ENCODE measurements around the gene TAS2R40.
"Not testable (repeated sequence)": the region's sequence is repeated elsewhere in the genome, so short reads cannot be mapped to it uniquely, and the experiment has no call there.

The TAS2R40 gene

DNA sequence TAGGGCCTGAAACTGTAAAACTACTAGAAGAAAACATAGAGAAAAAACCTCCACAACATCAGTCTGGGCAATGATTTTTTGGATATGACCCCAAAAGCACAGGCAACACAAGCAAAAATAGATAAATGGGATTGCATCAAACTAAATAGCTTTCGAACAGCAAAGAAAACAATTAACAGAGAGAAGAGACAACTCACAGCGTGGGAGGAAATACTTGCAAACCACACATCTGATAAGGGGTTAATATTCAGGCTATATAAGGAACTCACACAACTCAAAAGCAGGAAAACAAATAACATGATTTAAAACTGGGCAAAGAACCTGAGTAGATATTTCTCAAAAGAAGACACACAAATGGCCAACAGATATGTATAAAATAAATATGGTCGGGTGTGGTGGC lies 33.7 kb downstream of the TAS2R40 start:
- Histone ChIP-seq H3K4me3 (ENCODE audit: low read depth in 1 of 2, low read length in 2 of 2) (no peak overlapping the region), H3K27me3 (ENCODE audit: control insufficient read depth in 1 of 2, insufficient read depth in 2 of 2, low read length in 2 of 2) (no peaks in the 10 kb centered on the region)

DNA sequence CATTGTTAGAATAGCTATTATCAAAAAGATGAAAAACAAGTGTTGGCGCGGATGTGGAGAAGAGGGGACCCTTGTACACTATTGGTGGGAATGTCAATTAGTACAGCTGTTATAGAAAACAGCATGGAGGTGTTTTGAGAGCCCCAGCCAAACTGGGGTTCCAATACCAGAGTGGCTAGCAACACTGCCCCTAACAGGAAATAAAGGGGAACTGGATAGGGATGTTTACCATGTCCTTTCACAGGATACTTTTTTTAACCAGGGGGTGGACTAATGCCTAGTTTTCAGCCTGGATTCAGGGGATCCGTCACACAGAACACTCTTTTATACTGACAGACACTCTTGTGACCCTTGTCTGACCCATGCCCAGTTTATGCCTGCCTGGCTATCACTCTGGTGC lies 34.5 kb downstream of the TAS2R40 start:
- H3K27me3 ChIP-seq (ENCODE audit: control insufficient read depth in 1 of 2, insufficient read depth in 2 of 2, low read length in 2 of 2): no peaks in the 10 kb centered on the region
- H3K4me1 ChIP-seq (ENCODE audit: insufficient read depth, low read length): peaks cover 10% of the 10 kb centered on the region
- no peak overlapping the region for H3K27ac ChIP-seq (ENCODE audit: low read depth, low read length)
- no peak overlapping the region for H3K9ac ChIP-seq (ENCODE audit: low read length)
- no peak overlapping the region for H3K4me3 ChIP-seq (ENCODE audit: low read depth in 1 of 2, low read length in 2 of 2)
- no peaks in the 10 kb centered on the region for H3K36me3 ChIP-seq (ENCODE audit: insufficient read depth, low read length)
- no peaks in the 10 kb centered on the region for H3K9me3 ChIP-seq (ENCODE audit: low read length)

More for the DNA sequence above, 33.7 kb downstream of the TAS2R40 start:
- Histone ChIP-seq H3K36me3 (ENCODE audit: insufficient read depth, low read length) (no peaks in the 10 kb centered on the region), H3K27ac (ENCODE audit: low read depth, low read length) (no peak overlapping the region), H3K4me1 (ENCODE audit: insufficient read depth, low read length) (peaks cover 10% of the 10 kb centered on the region), H3K9ac (ENCODE audit: low read length) (no peak overlapping the region), H3K9me3 (ENCODE audit: low read length) (no peaks in the 10 kb centered on the region)

DNA sequence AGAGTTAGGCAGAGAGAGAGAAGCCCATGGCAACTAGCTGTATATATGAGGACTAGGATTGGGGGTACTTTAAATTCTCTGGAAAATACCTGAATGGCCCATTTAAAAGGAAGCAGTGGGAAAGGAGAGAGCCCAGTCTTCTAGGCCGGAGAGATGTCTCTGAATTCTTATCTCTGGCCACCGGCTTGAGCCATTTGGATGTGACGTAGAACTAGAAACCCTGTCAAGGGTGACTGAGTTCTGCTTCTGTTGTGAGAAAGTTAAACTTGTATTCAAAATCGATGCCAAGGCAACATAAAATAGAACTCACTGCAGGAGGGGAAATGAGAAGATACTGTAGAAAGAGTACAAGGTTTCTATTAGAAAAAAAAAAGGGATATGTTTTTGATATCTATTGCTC lies 35.1 kb downstream of the TAS2R40 start:
- H3K4me3 ChIP-seq (ENCODE audit: low read depth in 1 of 2, low read length in 2 of 2): no peak overlapping the region
- H3K36me3 ChIP-seq (ENCODE audit: insufficient read depth, low read length): no peaks in the 10 kb centered on the region
- peaks cover 10% of the 10 kb centered on the region for H3K4me1 ChIP-seq (ENCODE audit: insufficient read depth, low read length)
- no peak overlapping the region for H3K27ac ChIP-seq (ENCODE audit: low read depth, low read length)
- H3K9me3 ChIP-seq (ENCODE audit: low read length): no peaks in the 10 kb centered on the region
- H3K27me3 ChIP-seq (ENCODE audit: control insufficient read depth in 1 of 2, insufficient read depth in 2 of 2, low read length in 2 of 2): no peaks in the 10 kb centered on the region
- no peak overlapping the region for H3K9ac ChIP-seq (ENCODE audit: low read length)

DNA sequence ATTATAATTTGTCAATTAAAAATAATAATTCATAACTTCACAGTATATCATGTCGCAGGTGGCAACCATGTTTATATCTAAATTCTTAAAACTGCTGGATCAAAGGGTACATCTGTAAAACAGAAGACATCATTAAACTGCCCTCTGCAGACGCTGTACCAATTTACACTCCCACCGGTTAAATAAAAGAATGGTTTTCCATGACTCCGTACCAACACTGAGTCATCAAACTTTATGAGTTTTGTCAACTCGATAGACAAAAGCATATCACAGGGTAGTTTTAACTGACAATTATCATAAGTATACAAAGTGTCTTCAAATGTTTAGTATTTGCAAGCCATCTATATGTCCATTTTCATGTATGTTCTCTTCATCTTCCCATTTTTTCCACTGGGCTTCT lies 35.7 kb downstream of the TAS2R40 start:
- Histone ChIP-seq H3K9ac (ENCODE audit: low read length) (no peak overlapping the region), H3K4me1 (ENCODE audit: insufficient read depth, low read length) (peaks cover 10% of the 10 kb centered on the region), H3K4me3 (ENCODE audit: low read depth in 1 of 2, low read length in 2 of 2) (no peak overlapping the region), H3K36me3 (ENCODE audit: insufficient read depth, low read length) (no peaks in the 10 kb centered on the region), H3K27ac (ENCODE audit: low read depth, low read length) (no peak overlapping the region), H3K9me3 (ENCODE audit: low read length) (no peaks in the 10 kb centered on the region), H3K27me3 (ENCODE audit: control insufficient read depth in 1 of 2, insufficient read depth in 2 of 2, low read length in 2 of 2) (no peaks in the 10 kb centered on the region)

DNA sequence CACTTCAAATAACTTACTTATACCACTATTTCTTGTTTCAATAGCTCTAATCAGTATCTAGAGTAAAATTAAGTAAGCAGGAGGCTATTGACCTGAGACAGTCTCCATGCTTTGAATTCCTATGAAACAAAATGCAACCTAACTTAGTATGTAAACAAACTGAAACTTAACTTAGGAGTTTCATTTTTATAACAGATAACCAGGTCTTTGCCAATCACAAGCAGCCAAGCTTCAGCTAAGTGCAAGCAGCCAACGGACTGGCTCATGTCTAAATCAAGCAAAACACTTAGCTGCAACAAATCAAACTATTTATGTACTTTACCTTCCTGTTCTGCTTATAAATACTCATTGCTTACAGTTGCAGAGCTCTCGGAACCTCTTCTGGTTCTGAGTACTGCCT lies 37.0 kb downstream of the TAS2R40 start:
- H3K4me1 ChIP-seq (ENCODE audit: insufficient read depth, low read length): peaks cover 14% of the 10 kb centered on the region
- H3K4me3 ChIP-seq (ENCODE audit: low read depth in 1 of 2, low read length in 2 of 2): no peak overlapping the region
- no peaks in the 10 kb centered on the region for H3K27me3 ChIP-seq (ENCODE audit: control insufficient read depth in 1 of 2, insufficient read depth in 2 of 2, low read length in 2 of 2)
- H3K36me3 ChIP-seq (ENCODE audit: insufficient read depth, low read length): no peaks in the 10 kb centered on the region
- no peak overlapping the region for H3K27ac ChIP-seq (ENCODE audit: low read depth, low read length)
- H3K9me3 ChIP-seq (ENCODE audit: low read length): no peaks in the 10 kb centered on the region
- H3K9ac ChIP-seq (ENCODE audit: low read length): no peak overlapping the region

DNA sequence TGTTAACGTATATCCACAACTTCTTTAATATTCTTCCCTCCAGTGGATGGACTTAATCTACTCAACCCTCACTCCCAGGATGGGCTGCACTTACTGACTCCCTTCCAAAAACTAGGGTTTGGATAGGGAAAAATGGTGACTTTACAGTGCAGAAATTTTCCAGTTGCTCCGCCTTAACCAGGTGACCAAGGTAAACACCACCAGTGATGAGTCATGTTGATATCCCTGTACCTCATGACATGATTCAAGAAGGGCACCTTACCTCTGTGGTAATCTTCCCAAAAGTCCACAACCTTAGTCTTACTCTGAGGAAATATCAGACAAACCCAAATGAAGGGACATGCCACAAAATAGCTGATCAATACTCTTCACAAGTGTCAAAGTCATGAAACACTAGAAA lies 37.9 kb downstream of the TAS2R40 start:
- H3K27me3 ChIP-seq (ENCODE audit: control insufficient read depth in 1 of 2, insufficient read depth in 2 of 2, low read length in 2 of 2): no peaks in the 10 kb centered on the region
- H3K4me3 ChIP-seq (ENCODE audit: low read depth in 1 of 2, low read length in 2 of 2): no peak overlapping the region
- peaks cover 22% of the 10 kb centered on the region for H3K4me1 ChIP-seq (ENCODE audit: insufficient read depth, low read length)
- no peak overlapping the region for H3K27ac ChIP-seq (ENCODE audit: low read depth, low read length)
- H3K36me3 ChIP-seq (ENCODE audit: insufficient read depth, low read length): no peaks in the 10 kb centered on the region
- H3K9me3 ChIP-seq (ENCODE audit: low read length): no peaks in the 10 kb centered on the region
- H3K9ac ChIP-seq (ENCODE audit: low read length): no peak overlapping the region

DNA sequence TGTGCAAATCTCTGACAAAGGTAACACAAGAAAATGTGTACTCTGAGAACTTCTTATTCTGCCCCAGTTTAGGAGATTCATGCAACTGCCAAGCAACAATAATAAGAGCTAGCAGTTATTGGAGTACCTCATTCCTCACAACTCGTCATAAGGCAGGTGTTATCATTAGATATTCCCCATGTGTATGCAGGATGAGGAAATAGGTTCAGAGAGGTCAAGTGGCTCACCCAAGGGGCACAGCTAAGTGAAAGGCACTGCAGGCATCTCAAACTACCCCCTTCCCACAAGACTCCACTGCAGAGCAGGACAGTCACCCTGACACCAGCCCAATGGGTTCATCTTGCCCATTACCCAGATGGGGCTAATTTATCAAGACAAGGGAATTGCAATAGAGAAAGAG lies 40.1 kb downstream of the TAS2R40 start:
- Histone ChIP-seq H3K27me3 (ENCODE audit: control insufficient read depth in 1 of 2, insufficient read depth in 2 of 2, low read length in 2 of 2) (no peaks in the 10 kb centered on the region), H3K4me1 (ENCODE audit: insufficient read depth, low read length) (peaks cover 25% of the 10 kb centered on the region), H3K27ac (ENCODE audit: low read depth, low read length) (no peak overlapping the region), H3K4me3 (ENCODE audit: low read depth in 1 of 2, low read length in 2 of 2) (no peak overlapping the region), H3K9me3 (ENCODE audit: low read length) (no peaks in the 10 kb centered on the region), H3K36me3 (ENCODE audit: insufficient read depth, low read length) (peaks cover 8% of the 10 kb centered on the region), H3K9ac (ENCODE audit: low read length) (no peak overlapping the region)

DNA sequence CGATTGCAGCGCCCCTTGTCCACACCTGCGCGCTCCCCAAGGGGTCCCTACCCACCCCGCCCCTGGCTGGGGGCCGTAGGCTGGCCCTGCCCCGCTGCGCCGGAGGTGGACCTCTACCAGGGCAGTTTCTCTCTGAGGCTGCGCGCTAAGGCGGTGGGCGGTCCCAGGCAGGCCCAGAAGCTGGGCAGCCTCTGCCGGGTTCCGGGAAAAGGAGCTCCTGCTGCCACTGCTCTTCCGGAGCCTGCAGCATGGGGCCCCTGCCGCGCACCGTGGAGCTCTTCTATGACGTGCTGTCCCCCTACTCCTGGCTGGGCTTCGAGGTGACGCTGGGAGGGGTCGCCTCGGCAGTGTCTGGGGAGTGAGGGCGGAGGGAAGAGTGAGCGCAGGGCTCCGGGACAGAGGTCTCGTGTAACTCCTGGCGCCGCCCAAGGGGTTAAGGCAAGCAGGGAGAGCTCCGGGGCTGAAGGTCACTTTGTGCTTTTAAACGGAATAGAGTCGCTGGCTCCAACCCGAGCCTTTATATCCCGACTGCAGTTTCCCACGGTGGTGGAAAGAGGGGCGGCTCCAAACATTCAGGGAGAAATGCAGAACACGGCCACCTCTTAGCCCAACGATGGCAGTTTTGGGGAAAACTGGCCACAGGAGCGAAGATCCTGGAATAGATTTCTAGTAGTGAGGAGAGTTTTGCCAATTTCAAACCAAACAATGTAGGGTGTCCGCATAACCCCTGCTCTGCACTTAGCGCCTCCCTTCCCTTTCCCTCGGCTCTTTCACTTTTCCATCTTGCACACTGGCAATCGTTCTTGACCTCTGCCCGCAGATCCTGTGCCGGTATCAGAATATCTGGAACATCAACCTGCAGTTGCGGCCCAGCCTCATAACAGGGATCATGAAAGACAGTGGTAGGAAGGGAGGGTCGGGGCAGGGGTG lies 41.7 kb downstream of the TAS2R40 start, which contains the start of gene GSTK1:
Gene GSTK1, plus strand, starts transcription at position 176 of the 930 bp plus-strand sequence. Its CDS starts 73 bp downstream, at position 249.
- Histone ChIP-seq H3K27me3 (ENCODE audit: control insufficient read depth in 1 of 2, insufficient read depth in 2 of 2, low read length in 2 of 2) (no peaks in the 10 kb centered on the region), H3K9me3 (ENCODE audit: low read length) (no peaks in the 10 kb centered on the region), H3K4me3 (ENCODE audit: low read depth in 1 of 2, low read length in 2 of 2) (peak within 1 kb of the TSS; percentile 94 to 97)

DNA sequence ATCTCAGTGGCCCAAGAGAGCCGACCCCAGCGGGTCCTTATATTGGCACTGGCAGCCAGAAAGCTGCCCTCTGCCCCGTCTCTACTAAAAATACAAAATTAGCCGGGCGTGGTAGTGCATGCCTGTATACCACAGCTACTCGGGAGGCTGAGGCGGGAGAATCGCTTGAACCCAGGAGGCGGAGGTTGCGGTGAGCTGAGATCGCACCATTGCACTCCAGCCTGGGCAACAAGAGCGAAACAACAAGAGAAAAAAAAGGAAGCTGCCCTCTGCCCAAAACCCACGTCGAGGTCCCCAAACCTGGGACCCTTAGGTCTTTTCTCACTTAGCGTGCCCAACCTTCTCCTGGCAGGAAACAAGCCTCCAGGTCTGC lies 42.3 kb downstream of the TAS2R40 start:
- Histone ChIP-seq H3K9ac (ENCODE audit: low read length) (peak overlapping the region; percentile 80), H3K36me3 (ENCODE audit: insufficient read depth, low read length) (peaks cover 28% of the 10 kb centered on the region), H3K4me1 (ENCODE audit: insufficient read depth, low read length) (peaks cover 19% of the 10 kb centered on the region), H3K27ac (ENCODE audit: low read depth, low read length) (peak overlapping the region; percentile 91), H3K4me3 (ENCODE audit: low read depth in 1 of 2, low read length in 2 of 2) (peak overlapping the region; percentile 94 to 97)
- not testable (repeated sequence) for H3K27me3 ChIP-seq (ENCODE audit: control insufficient read depth in 1 of 2, insufficient read depth in 2 of 2, low read length in 2 of 2); H3K9me3 ChIP-seq (ENCODE audit: low read length)

More for the DNA sequence above, 41.7 kb downstream of the TAS2R40 start, which contains the start of gene GSTK1:
- peak within 1 kb of the TSS; percentile 80 for H3K9ac ChIP-seq (ENCODE audit: low read length)
- peaks cover 22% of the 10 kb centered on the region for H3K36me3 ChIP-seq (ENCODE audit: insufficient read depth, low read length)
- peaks cover 24% of the 10 kb centered on the region for H3K4me1 ChIP-seq (ENCODE audit: insufficient read depth, low read length)
- peak within 1 kb of the TSS; percentile 91 for H3K27ac ChIP-seq (ENCODE audit: low read depth, low read length)

DNA sequence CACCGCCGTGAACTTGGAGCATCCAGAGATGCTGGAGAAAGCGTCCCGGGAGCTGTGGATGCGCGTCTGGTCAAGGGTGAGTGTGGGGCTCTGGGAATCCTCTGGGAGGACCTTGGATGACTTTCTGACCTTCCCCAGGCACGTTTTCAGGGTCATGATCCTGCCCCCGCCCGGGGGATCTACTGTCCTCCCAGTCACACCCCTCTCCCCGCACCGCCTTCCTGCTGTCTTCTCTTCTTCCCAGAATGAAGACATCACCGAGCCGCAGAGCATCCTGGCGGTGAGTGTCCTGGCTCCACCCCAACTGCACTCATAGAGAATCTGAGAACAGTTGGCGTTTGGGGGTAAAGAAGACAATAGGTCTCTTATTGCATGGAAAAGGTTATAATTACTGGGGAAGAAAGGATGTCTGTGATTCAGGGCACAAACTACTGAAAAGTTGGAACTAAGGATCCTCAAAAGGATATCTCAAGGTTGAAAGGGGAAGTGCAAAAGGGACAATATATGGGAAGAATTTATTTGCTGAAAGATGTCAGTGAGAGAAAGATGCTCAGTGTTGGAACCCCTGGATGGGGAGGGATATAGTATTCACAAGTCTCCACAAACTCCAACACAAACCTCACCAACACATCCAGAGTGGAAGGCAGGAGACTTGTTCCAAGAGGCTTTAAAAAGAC lies 43.3 kb downstream of the TAS2R40 start:
- H3K27ac ChIP-seq (ENCODE audit: low read depth, low read length): no peak overlapping the region
- no peak overlapping the region for H3K4me3 ChIP-seq (ENCODE audit: low read depth in 1 of 2, low read length in 2 of 2)
- peaks cover 15% of the 10 kb centered on the region for H3K4me1 ChIP-seq (ENCODE audit: insufficient read depth, low read length)
- peaks cover 34% of the 10 kb centered on the region for H3K36me3 ChIP-seq (ENCODE audit: insufficient read depth, low read length)
- no peak overlapping the region for H3K9ac ChIP-seq (ENCODE audit: low read length)
- no peaks in the 10 kb centered on the region for H3K27me3 ChIP-seq (ENCODE audit: control insufficient read depth in 1 of 2, insufficient read depth in 2 of 2, low read length in 2 of 2)
- no peaks in the 10 kb centered on the region for H3K9me3 ChIP-seq (ENCODE audit: low read length)

DNA sequence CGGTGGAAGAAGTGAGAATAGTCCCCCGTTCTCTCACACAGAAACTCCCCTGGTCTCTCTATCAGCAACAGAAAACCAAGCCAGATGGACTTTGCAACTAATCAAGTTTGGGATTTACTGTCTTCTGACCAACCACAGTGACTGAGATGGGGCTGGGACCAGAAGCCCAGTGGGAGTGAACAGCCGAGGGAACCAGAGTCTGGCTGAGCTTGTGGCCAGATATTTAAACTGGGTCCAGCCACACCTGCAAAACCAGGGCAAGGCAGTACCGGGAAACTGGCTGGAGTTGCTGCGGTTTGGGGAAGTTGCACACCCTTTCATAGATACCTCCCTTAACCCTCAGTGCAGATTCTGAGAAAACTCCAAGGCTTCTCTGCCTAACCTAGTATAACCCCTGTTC lies 47.4 kb downstream of the TAS2R40 start:
- H3K36me3 ChIP-seq (ENCODE audit: insufficient read depth, low read length): peaks cover 34% of the 10 kb centered on the region
- no peaks in the 10 kb centered on the region for H3K9me3 ChIP-seq (ENCODE audit: low read length)
- no peak overlapping the region for H3K9ac ChIP-seq (ENCODE audit: low read length)
- H3K27me3 ChIP-seq (ENCODE audit: control insufficient read depth in 1 of 2, insufficient read depth in 2 of 2, low read length in 2 of 2): no peaks in the 10 kb centered on the region
- H3K4me1 ChIP-seq (ENCODE audit: insufficient read depth, low read length): peaks cover 8% of the 10 kb centered on the region
- no peak overlapping the region for H3K4me3 ChIP-seq (ENCODE audit: low read depth in 1 of 2, low read length in 2 of 2)
- H3K27ac ChIP-seq (ENCODE audit: low read depth, low read length): no peak overlapping the region
